Keratinocyte (primary cell): ENCODE results near the gene ZDHHC21.

ENCODE experiments used
- CTCF ChIP-seq, 3 experiments: IDR thresholded peaks in 1 of 3; conservative IDR thresholded peaks in 1 of 3; optimal IDR thresholded peaks in 1 of 3; 2 replicates in 2 of 3; 3 replicates in 1 of 3; pipeline versions ENCODE3 to v1.5.1; 2011; ENCODE audit warnings: low read length in 3 of 3, mild to moderate bottlenecking in 3 of 3, moderate library complexity in 2 of 3, control low read depth in 1 of 3, inconsistent platforms in 1 of 3; ENCODE audit not compliant: insufficient read depth in 2 of 3; ENCODE audit errors: extremely low read depth in 1 of 3
- EZH2 ChIP-seq: IDR thresholded peaks from one replicate; pipeline ENCODE4 v1.6.1; 2012; ENCODE audit warnings: inconsistent platforms, mild to moderate bottlenecking, low read length, moderate library complexity

GRCh38 chr9:14692470-14693250, 572 bp downstream of the ZDHHC21 start:
- TF ChIP-seq CTCF (optimal IDR thresholded peaks at IDR 0.05 in 1 of 3, IDR thresholded peaks at IDR 0.05 in 1 of 3, conservative IDR thresholded peaks at IDR 0.05 in 1 of 3; ENCODE audit: extremely low read depth in 1 of 3, insufficient read depth in 2 of 3, low read length in 3 of 3) (no peak), EZH2 (no peak)
